ENCODE results near the gene CTAG2. TPM values are rescaled to one million over a fixed set of nuclear protein-coding genes. Genes with fewer than 3 reads are reported as not detected.
"Not testable (repeated sequence)": the region's sequence is repeated elsewhere in the genome, so short reads cannot be mapped to it uniquely, and the experiment has no call there.

The CTAG2 gene
- not detected for polyA plus RNA-seq (2012; ENCODE audit: missing spikeins)

DNA sequence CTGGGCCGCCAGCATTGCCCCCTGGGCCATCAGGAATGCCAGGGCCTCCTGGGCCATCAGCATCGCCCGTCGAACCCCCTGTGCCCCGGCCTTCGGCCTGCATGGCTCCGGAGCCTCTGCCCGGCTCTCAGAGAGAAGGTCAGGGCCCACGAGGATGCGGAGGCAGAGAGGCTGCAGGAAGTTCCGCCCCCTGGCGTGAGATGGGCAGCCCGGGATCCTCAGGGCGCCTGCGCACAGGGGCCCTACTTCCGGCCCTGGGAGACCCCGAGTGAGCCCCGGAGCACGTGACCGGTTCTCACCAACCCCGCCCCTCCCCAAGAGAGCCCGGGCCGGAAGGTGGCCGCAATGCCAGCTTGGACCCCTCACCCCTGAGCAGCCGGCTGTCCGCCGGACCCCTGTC is at the start of gene CTAG2:
CTAG2 (minus strand) TSS at position 167 of the 400 bp plus-strand sequence; CDS start at position 103, 64 bp downstream.
- not testable (repeated sequence) for FAIRE-seq; DNase-seq (ENCODE audit: insufficient read length)

DNA sequence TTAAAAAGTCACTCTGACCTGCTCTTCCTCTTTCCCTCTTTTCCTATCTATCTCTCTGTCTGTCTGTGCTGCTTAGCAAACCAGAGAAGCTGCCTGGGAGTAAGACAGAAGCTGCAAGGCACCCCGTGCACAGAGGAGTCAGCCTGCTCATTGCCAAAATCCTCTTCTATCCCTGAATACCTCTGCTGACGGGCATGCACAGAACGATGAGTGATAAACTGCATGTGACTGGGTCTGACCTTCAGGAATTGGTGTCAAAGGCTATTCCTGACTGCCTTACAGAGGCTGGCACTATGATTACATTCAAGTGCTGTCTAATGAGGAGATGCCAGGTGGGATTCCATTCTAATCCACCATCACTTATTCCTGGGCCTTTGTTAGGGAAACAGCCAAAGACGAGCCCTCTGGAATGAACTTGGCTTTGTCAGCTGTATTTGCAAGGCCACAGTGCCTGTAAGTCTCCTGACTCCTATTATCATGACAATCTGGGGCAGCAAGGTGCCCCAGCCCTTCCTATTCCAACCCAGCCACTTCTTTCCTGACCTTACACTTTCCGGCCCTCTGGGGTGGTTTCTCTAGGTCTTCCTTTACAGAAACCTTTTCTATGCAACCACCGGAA is 45.4 kb upstream of the CTAG2 start:
- no peak for FAIRE-seq
- DNase-seq (ENCODE audit: insufficient read length): no peak
- TF ChIP-seq TAF1 (IDR thresholded peaks at IDR 0.05; ENCODE audit: borderline replicate concordance, low read depth, low read length) (no peak), POLR2A (IDR thresholded peaks at IDR 0.05; ENCODE audit: low read depth, low read length) (no peak), POLR2AphosphoS5 (IDR thresholded peaks at IDR 0.05; ENCODE audit: low read depth, low read length) (no peak)

DNA sequence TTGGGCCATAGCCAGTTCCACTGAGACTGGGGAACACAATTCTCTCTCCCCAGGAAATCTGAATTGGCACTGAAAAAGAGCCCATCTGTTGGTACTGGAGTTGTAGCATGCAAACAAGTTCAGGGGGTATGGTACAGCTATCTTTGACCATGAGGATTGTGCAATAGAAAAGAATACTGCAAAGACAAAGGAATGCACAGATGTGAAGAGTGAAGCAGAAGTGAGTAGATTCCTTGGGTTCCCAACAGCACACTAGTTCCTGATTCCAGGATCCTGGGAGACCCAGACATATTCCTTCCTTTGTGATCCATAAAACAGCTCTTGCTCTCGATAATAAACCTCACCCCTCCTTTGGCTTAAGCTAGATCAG is 43.3 kb upstream of the CTAG2 start:
- no peak for DNase-seq (ENCODE audit: insufficient read length)
- FAIRE-seq: no peak
- TF ChIP-seq POLR2A (IDR thresholded peaks at IDR 0.05; ENCODE audit: low read depth, low read length) (no peak), POLR2AphosphoS5 (IDR thresholded peaks at IDR 0.05; ENCODE audit: low read depth, low read length) (no peak), TAF1 (IDR thresholded peaks at IDR 0.05; ENCODE audit: borderline replicate concordance, low read depth, low read length) (no peak)

DNA sequence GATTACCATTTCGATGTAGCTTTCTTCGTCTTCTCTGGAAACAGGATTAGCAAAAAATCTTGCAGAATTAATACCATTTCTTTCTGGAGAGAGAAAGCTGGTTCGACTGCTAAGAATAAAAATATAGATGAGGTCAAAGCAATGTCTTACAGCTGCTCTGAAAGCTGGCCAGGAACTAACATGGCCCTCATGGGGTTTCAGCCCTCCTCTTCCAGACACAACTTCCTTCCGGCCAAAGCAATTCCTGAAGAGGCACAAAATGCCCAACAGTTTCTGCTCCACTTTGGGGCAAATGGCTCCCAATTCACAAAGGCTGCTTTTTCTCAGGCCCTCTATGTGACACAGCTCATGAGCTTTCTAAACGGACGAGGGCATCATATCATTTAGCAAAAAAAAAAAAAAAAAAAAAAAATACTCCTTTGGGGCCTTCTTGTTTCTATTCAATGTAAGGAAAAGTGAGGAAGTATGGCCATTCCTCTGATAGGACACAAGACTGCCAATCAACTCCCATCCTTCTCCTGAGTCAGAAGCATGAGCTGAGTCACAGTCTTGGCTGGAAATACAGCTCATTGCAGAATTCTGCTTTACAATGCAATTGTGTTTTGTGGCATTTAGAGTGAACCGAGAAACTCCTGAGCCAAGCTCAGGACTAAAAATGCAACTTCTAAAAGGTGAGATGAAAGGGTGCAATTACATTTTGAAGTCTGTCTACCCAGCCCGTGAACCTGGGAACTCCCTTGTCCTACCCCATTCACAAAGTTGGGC is 42.7 kb upstream of the CTAG2 start:
- TF ChIP-seq POLR2AphosphoS5 (IDR thresholded peaks at IDR 0.05; ENCODE audit: low read depth, low read length) (no peak), TAF1 (IDR thresholded peaks at IDR 0.05; ENCODE audit: borderline replicate concordance, low read depth, low read length) (no peak), POLR2A (IDR thresholded peaks at IDR 0.05; ENCODE audit: low read depth, low read length) (no peak)
- DNase-seq (ENCODE audit: insufficient read length): no peak
- FAIRE-seq: no peak

DNA sequence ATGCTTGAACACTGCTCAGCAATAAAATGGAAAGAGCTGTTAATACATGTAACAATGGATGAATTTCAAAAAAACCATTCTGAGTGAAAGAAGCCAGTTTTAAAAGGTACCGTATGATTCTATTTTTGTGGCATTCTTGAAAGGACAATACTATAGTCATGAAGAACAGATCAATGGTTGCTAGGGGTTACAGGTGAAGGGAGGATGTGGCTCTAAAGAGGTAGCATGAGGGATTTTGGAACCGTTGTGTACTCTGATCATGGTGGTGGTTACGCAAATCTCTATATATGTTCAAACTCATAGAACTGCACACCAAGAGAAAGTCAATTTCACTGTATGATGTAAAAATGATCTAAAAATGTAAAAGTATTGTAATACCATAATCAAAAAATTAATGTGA is 40.0 kb upstream of the CTAG2 start:
- TF ChIP-seq POLR2A (IDR thresholded peaks at IDR 0.05; ENCODE audit: low read depth, low read length) (no peak), POLR2AphosphoS5 (IDR thresholded peaks at IDR 0.05; ENCODE audit: low read depth, low read length) (no peak), TAF1 (IDR thresholded peaks at IDR 0.05; ENCODE audit: borderline replicate concordance, low read depth, low read length) (no peak)
- DNase-seq (ENCODE audit: insufficient read length) (no peak), FAIRE-seq (no peak)

DNA sequence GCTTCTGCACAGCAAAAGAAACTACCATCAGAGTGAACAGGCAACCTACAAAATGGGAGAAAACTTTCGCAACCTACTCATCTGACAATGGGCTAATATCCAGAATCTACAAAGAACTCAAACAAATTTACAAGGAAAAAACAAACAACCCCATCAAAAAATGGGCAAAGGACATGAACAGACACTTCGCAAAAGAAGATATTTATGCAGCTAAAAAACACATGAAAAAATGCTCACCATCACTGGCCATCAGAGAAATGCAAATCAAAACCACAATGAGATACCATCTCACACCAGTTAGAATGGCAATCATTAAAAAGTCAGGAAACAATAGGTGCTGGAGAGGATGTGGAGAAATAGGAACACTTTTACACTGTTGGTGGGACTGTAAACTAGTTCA is 37.1 kb upstream of the CTAG2 start:
- DNase-seq (ENCODE audit: insufficient read length); FAIRE-seq: not testable (repeated sequence)

DNA sequence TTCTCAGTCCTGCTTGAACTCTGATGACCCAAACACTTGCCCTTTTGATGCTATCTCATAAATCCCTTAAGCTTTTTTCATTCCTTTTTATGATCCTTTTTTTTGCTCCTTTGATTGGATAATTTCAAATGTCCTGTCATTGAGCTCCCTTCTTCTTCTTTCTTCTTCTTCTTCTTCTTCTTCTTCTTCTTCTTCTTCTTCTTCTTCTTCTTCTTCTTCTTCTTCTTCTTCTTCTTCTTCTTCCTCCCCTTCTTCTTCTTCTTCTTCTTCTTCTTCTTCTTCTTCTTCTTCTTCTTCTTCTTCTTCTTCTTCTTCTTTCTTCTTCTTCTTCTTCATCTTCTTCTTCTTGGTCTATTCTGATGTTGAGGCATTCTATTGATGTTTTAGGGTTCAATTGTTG is 18.7 kb upstream of the CTAG2 start:
- not testable (repeated sequence) for DNase-seq (ENCODE audit: insufficient read length); FAIRE-seq

DNA sequence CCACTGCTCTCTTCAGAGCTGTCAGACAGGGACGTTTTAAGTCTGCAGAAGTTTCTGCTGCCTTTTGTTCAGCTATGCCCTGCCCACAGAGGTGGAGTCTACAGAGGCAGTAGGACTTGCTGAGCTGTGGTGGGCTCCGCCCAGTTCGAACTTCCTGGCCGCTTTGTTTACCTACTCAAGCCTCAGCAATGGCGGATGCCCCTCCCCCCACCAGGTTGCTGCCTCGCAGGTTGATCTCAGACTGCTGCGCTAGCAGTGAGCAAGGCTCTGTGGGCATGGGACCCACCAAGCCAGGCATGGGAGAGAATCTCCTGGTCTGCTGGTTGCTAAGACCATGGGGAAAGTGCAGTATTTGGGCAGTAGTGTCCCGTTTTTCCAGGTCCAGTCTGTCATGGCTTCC is 17.5 kb upstream of the CTAG2 start:
- FAIRE-seq; DNase-seq (ENCODE audit: insufficient read length): not testable (repeated sequence)

DNA sequence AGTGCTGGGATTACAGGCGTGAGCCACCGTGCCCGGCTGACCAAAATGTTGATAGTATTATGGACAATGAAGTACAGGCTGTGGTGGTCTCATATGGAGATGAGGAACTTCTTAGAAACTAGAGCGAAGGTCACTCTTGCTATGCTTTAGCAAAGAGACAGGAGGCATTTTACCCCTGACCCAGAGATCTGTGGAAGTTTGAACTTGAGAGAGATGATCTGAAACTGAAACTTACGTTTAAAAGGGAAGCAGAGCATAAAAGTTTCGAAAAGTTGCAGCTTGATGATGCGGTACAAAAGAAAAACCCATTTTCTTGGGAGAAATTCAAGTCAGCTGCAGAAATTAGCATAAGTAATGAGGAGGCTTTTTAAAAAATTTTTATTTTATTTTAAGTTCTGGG is 8.5 kb upstream of the CTAG2 start:
- no peak for DNase-seq (ENCODE audit: insufficient read length)
- FAIRE-seq: no peak
- TF ChIP-seq POLR2A (IDR thresholded peaks at IDR 0.05; ENCODE audit: low read depth, low read length) (no peak), POLR2AphosphoS5 (IDR thresholded peaks at IDR 0.05; ENCODE audit: low read depth, low read length) (no peak), TAF1 (IDR thresholded peaks at IDR 0.05; ENCODE audit: borderline replicate concordance, low read depth, low read length) (no peak)

DNA sequence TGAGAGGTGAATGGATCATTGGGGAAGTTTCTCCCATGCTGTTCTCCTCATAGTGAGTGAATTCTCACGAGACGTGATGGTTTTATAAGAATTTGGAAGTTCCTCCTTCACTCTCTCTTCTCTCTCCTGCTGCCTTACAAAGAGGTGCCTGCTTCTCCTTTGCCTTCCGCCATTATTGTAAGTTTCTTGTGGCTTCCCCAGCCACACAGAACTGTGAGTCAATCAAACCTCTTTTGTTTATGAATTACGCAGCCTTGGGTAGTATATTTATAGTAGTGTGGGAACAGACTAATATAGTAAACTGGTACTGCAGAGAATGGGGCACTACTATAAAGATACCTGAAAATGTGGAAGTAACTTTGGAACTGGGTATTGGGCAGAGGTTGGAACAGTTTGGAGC is 7.8 kb upstream of the CTAG2 start:
- TF ChIP-seq POLR2AphosphoS5 (IDR thresholded peaks at IDR 0.05; ENCODE audit: low read depth, low read length): no peak
- TF ChIP-seq TAF1 (IDR thresholded peaks at IDR 0.05; ENCODE audit: borderline replicate concordance, low read depth, low read length): no peak
- peak; percentile 21 for FAIRE-seq
- DNase-seq (ENCODE audit: insufficient read length): no peak

DNA sequence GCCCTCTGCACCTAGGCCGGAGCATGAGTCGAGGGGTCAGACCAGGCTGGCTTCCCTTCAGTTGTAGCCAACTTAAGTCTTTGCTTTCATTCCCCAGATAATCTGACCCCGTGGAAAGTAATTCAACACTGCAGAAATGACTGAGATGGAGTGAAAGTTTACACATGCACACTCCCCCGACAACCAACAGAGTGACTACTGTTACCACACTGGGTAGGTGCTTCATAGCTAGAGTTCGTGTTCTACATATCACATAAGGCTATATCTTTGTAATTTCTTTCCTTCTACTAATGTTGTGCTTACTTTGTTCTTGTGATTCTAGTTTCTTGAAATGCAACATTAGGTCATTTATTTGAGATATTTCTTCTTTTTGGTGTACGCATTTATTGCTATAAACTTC is 7.2 kb upstream of the CTAG2 start:
- FAIRE-seq (no peak), DNase-seq (ENCODE audit: insufficient read length) (no peak)
- TF ChIP-seq POLR2A (IDR thresholded peaks at IDR 0.05; ENCODE audit: low read depth, low read length) (no peak), TAF1 (IDR thresholded peaks at IDR 0.05; ENCODE audit: borderline replicate concordance, low read depth, low read length) (no peak), POLR2AphosphoS5 (IDR thresholded peaks at IDR 0.05; ENCODE audit: low read depth, low read length) (no peak)

DNA sequence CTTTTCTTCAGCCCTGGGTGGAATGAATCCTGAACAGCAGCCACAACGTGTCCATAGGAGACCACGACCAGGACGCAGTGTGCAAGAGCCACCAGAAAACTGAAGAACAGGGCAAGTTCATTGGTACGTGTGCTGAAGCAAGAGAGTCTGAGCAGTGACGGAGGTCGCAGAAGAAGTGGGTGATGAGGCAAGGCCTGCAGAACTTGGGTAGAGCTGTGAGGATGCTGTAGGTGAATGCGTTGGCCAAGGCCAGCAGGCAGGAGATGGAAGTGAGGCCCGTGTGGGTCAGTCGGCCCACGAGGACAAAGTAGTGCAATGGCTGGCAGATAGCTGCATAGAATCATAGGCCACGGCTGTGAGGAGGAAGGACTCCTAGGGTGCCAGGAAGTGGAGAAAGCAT is 5.6 kb upstream of the CTAG2 start:
- FAIRE-seq (no peak), DNase-seq (ENCODE audit: insufficient read length) (no peak)
- TF ChIP-seq POLR2AphosphoS5 (IDR thresholded peaks at IDR 0.05; ENCODE audit: low read depth, low read length) (no peak), TAF1 (IDR thresholded peaks at IDR 0.05; ENCODE audit: borderline replicate concordance, low read depth, low read length) (no peak), POLR2A (IDR thresholded peaks at IDR 0.05; ENCODE audit: low read depth, low read length) (no peak)

DNA sequence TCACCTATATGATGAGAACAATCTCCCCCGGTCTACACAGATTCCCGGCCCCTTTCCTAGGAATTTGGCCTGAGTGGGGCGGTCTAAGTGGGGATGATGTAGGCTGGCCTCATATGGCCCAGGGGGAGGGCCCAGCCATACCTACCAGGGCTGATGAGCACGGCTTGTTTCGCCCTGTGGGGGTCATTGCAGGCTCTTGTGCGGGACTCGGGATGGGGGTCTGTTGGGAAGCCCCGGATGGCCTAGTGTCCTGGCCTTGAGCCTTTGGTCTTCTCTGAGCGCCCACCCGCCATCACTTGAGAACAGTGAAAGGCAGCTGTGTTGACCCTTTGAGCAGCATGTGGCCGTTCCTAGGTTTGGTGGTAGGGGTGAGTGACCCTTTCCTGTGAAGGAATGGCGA is 4.8 kb upstream of the CTAG2 start:
- TF ChIP-seq TAF1 (IDR thresholded peaks at IDR 0.05; ENCODE audit: borderline replicate concordance, low read depth, low read length) (no peak), POLR2A (IDR thresholded peaks at IDR 0.05; ENCODE audit: low read depth, low read length) (no peak), POLR2AphosphoS5 (IDR thresholded peaks at IDR 0.05; ENCODE audit: low read depth, low read length) (no peak)
- FAIRE-seq (no peak), DNase-seq (ENCODE audit: insufficient read length) (no peak)

Measured in GM12892 (cell line).